ENCODE data around the gene HS3ST5. TPM values are rescaled to one million over a fixed set of nuclear protein-coding genes. Genes with fewer than 3 reads are reported as not detected.
"Not testable (repeated sequence)": the region's sequence is repeated elsewhere in the genome, so short reads cannot be mapped to it uniquely, and the experiment has no call there.

HS3ST5 gene
- total and polyA plus RNA-seq, 2 experiments from 2014 or later: 2.8 to 3.5 TPM

- DNase-seq (ENCODE audit: low spot score) (no peak), ATAC-seq (no peak)
- Histone ChIP-seq H3K27me3 (ENCODE audit: insufficient read depth) (no peaks in the 10 kb centered on the region), H3K4me2 (no peak overlapping the region), H3F3A (replicated peaks; ENCODE audit: low read depth) (no peaks in the 10 kb centered on the region), H3K36me3 (ENCODE audit: insufficient read depth) (no peaks in the 10 kb centered on the region), H2AFZ (no peak overlapping the region), H4K20me1 (replicated peaks; ENCODE audit: insufficient read depth) (no peaks in the 10 kb centered on the region), H3K9me2 (ENCODE audit: insufficient read depth) (no peaks in the 10 kb centered on the region), H3K79me2 (replicated peaks; ENCODE audit: insufficient read depth) (no peaks in the 10 kb centered on the region), H3K4me1 (ENCODE audit: insufficient read depth) (peaks cover 30% of the 10 kb centered on the region), H3K27ac (ENCODE audit: low read depth) (no peak overlapping the region), H3K4me3 (no peak overlapping the region)
- peaks cover 4% of the 10 kb centered on the region; the same call in 1 of the 3 replicates for H3K9me3 Mint-ChIP-seq
- TF ChIP-seq ETS1 (IDR thresholded peaks at IDR 0.05) (no peak), NANOG (IDR thresholded peaks at IDR 0.05; ENCODE audit: borderline replicate concordance) (no peak), CTCF (conservative IDR thresholded peaks at IDR 0.05; ENCODE audit: low read depth in 2 of 2) (no peak)
- H3K4me3 Mint-ChIP-seq: no peak overlapping the region
- H3K27ac Mint-ChIP-seq: 0 out of 2 replicates have a peak overlapping the region, but pooled peaks have one; percentile 45
- H3K4me1 Mint-ChIP-seq: peaks cover 28% of the 10 kb centered on the region
- H3K36me3 Mint-ChIP-seq (ENCODE audit: low read depth): no peaks in the 10 kb centered on the region
- H3K27me3 Mint-ChIP-seq (ENCODE audit: insufficient read depth, low read depth, poor library complexity): peaks cover 2% of the 10 kb centered on the region
Measured at GRCh38 chr6:114153448-114153847, 189.4 kb downstream of the HS3ST5 start.

DNA sequence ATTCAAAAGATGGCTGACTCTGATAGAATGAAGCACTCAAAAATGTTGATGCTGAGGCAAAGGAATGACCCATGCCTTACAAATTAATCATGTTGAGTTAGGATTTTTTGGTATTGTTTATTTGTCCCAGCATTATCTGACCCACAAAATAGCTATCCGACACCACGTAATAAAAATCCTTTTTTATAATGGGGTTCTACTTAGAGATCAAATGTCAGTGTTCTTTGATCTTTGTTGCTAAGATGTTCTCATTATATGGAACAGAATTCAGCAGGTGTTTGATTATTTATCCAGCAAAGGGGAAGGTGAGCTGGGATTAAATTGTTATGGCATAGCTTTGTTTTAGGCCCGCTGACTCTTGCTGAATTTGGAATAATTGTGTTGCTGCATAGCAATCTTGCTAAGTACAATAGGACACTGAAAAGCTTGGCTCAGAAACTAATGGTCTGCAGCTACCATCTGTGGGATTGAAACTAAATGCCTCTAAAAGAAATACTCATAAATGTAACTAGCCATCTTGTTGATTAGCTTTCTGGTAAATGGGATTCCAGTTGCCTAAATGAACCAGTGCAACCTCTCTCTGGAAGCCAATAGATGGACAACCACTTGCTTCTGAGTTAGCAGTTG is 191.6 kb downstream of the HS3ST5 start:
- no peaks in the 10 kb centered on the region; the same call in 1 of the 2 replicates for H3K9me2 ChIP-seq (ENCODE audit: insufficient read depth)

DNA sequence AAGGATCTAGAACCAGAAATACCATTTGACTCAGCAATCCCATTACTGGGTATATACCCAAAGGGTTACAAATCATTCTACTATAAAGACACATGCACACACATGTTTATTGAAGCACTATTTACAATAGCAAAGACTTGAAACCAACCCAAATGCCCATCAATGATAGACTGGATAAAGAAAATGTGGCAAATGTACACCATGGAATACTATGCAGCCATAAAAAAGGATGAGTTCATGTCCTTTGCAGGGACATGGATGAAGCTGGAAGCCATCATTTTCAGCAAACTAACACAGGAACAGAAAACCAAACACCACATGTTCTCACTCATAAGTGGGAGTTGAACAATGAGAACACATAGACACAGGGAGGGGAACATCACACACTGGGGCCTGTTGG is 193.6 kb downstream of the HS3ST5 start:
- H3K27ac Mint-ChIP-seq; H3K9me2 ChIP-seq (ENCODE audit: insufficient read depth); H3K27ac ChIP-seq (ENCODE audit: low read depth); H3F3A ChIP-seq (replicated peaks; ENCODE audit: low read depth); H4K20me1 ChIP-seq (replicated peaks; ENCODE audit: insufficient read depth); H3K4me3 ChIP-seq; H3K27me3 Mint-ChIP-seq (ENCODE audit: insufficient read depth, low read depth, poor library complexity); H3K27me3 ChIP-seq (ENCODE audit: insufficient read depth); H3K4me2 ChIP-seq; DNase-seq (ENCODE audit: low spot score); H3K4me3 Mint-ChIP-seq; H3K36me3 ChIP-seq (ENCODE audit: insufficient read depth); H3K79me2 ChIP-seq (replicated peaks; ENCODE audit: insufficient read depth); ATAC-seq; H2AFZ ChIP-seq: not testable (repeated sequence)
- Mint-ChIP-seq H3K4me1 (peaks cover 21% of the 10 kb centered on the region), H3K9me3 (peaks cover 17% of the 10 kb centered on the region), H3K36me3 (ENCODE audit: low read depth) (peaks cover 17% of the 10 kb centered on the region)
- H3K4me1 ChIP-seq (ENCODE audit: insufficient read depth): peaks cover 17% of the 10 kb centered on the region

More for the DNA sequence above, 191.6 kb downstream of the HS3ST5 start:
- Histone ChIP-seq H4K20me1 (replicated peaks; ENCODE audit: insufficient read depth) (no peaks in the 10 kb centered on the region), H3K79me2 (replicated peaks; ENCODE audit: insufficient read depth) (no peaks in the 10 kb centered on the region), H3F3A (replicated peaks; ENCODE audit: low read depth) (no peaks in the 10 kb centered on the region), H3K27ac (ENCODE audit: low read depth) (no peak overlapping the region), H3K27me3 (ENCODE audit: insufficient read depth) (no peaks in the 10 kb centered on the region), H3K4me3 (no peak overlapping the region), H2AFZ (no peak overlapping the region), H3K4me1 (ENCODE audit: insufficient read depth) (peaks cover 29% of the 10 kb centered on the region), H3K4me2 (no peak overlapping the region), H3K36me3 (ENCODE audit: insufficient read depth) (no peaks in the 10 kb centered on the region)
- Mint-ChIP-seq H3K9me3 (peaks cover 17% of the 10 kb centered on the region), H3K27ac (no peak overlapping the region), H3K4me3 (no peak overlapping the region), H3K27me3 (ENCODE audit: insufficient read depth, low read depth, poor library complexity) (peaks cover 2% of the 10 kb centered on the region), H3K36me3 (ENCODE audit: low read depth) (peaks cover 15% of the 10 kb centered on the region), H3K4me1 (peaks cover 26% of the 10 kb centered on the region)
- ATAC-seq: no peak
- DNase-seq (ENCODE audit: low spot score): no peak
- TF ChIP-seq ETS1 (IDR thresholded peaks at IDR 0.05) (no peak), ZNF331 (CRISPR knock-in tag; IDR thresholded peaks at IDR 0.05; ENCODE audit: low read depth) (no peak), JUNB (IDR thresholded peaks at IDR 0.05; ENCODE audit: unreplicated experiment) (no peak), STAT1 (IDR thresholded peaks at IDR 0.05; ENCODE audit: unreplicated experiment) (no peak), EZH2 (IDR thresholded peaks at IDR 0.05; ENCODE audit: low read depth, unreplicated experiment) (no peak), EZH2phosphoT487 (IDR thresholded peaks at IDR 0.05; ENCODE audit: unreplicated experiment) (no peak)

Measured in GM23338 (cell line).